Gastrocnemius medialis (tissue), 4 donors: ENCODE data around the gene RNASEH2A. TPM values are rescaled to one million over a fixed set of nuclear protein-coding genes. Genes with fewer than 3 reads are reported as not detected.

Experiments used
- ATAC-seq, 2 donors: fragments of 150-250 bp; one replicate each; pipeline ENCODE4 v1.9.1; 2016
- DNase-seq, 2 donors: peaks; one replicate each; pipeline ENCODE4 v3.0.0-alpha.2; 2019
- H3K27ac ChIP-seq, 4 donors: fragments of 200-600 bp; sonication (generic); 1 replicate in 1 of 4; 2 replicates in 3 of 4; pipeline ENCODE4 v1.5.1; 2016 to 2018; ENCODE audit warnings: mild to moderate bottlenecking in 2 of 4, moderate library complexity in 1 of 4
- H3K27me3 ChIP-seq, 3 donors: fragments of 200-600 bp; sonication (generic) in 2 of 3; 1 replicate in 1 of 3; 2 replicates in 2 of 3; pipeline versions ENCODE4 v1.5.1 to v1.6.0; 2016 to 2019; ENCODE audit warnings: mild to moderate bottlenecking in 1 of 3, moderate library complexity in 1 of 3
- H3K36me3 ChIP-seq, 2 donors: fragments of 200-600 bp; sonication (generic) in 1 of 2; one replicate each; pipeline ENCODE4 v1.5.1; 2017 to 2018
- H3K4me1 ChIP-seq, 2 donors: fragments of 200-600 bp; sonication (generic) in 1 of 2; one replicate each; pipeline ENCODE4 v1.5.1; 2016 to 2017; ENCODE audit warnings: mild to moderate bottlenecking in 2 of 2
- H3K4me3 ChIP-seq, 4 donors: fragments of 200-600 bp; sonication (generic) in 3 of 4; 1 replicate in 1 of 4; 2 replicates in 3 of 4; pipeline ENCODE4 v1.5.1; 2016 to 2019; ENCODE audit warnings: mild to moderate bottlenecking in 2 of 4
- H3K9me3 ChIP-seq, 3 donors: fragments of 200-600 bp; sonication (generic) in 2 of 3; 1 replicate in 1 of 3; 2 replicates in 2 of 3; pipeline ENCODE4 v1.5.1; 2016 to 2019
- POLR2A ChIP-seq, 2 donors: fragments of 450-650 bp; IDR thresholded peaks; one replicate each; pipeline ENCODE4 v1.6.1; 2017; ENCODE audit warnings: antibody characterized with exemption in 2 of 2, mild to moderate bottlenecking in 2 of 2, moderate library complexity in 2 of 2
- in situ Hi-C, 4 donors: fragments of 200-750 bp; cut with MboI; loops; one replicate each; pipeline versions ENCODE4 v1.15.0 to v1.8.0; 2017; ENCODE audit warnings: low sequenced_read_pairs in 4 of 4
- intact Hi-C: fragments of 100-400 bp; cut with DNase I; formaldehyde crosslinking; loops from one replicate; pipeline ENCODE4 v1.15.1; 2023; ENCODE audit warnings: low total_unique reads
- total RNA-seq, 4 donors: library from RNA; depleted of rRNA; stranded (reverse); fragments of >200 nt; gene quantifications; one replicate each; pipeline versions ENCODE4 v1.1.0 to v1.2.3, GENCODE V29; 2016
- TF ChIP-seq, protein P1 (sequence below), 5 experiments: fragments of 450-650 bp in 3 of 5; fragments of 200-600 bp in 2 of 5; sonication (generic) in 2 of 5; IDR thresholded peaks in 4 of 5; conservative IDR thresholded peaks in 1 of 5; 1 replicate in 4 of 5; 2 replicates in 1 of 5; pipeline ENCODE4 v1.5.1; 2016 to 2019; ENCODE audit warnings: antibody characterized with exemption in 5 of 5, mild to moderate bottlenecking in 3 of 5, moderate library complexity in 3 of 5

Gene RNASEH2A
- total RNA-seq, 4 donors from 2014 or later: 1.0 to 3.9 (median 2.4) TPM

DNA sequence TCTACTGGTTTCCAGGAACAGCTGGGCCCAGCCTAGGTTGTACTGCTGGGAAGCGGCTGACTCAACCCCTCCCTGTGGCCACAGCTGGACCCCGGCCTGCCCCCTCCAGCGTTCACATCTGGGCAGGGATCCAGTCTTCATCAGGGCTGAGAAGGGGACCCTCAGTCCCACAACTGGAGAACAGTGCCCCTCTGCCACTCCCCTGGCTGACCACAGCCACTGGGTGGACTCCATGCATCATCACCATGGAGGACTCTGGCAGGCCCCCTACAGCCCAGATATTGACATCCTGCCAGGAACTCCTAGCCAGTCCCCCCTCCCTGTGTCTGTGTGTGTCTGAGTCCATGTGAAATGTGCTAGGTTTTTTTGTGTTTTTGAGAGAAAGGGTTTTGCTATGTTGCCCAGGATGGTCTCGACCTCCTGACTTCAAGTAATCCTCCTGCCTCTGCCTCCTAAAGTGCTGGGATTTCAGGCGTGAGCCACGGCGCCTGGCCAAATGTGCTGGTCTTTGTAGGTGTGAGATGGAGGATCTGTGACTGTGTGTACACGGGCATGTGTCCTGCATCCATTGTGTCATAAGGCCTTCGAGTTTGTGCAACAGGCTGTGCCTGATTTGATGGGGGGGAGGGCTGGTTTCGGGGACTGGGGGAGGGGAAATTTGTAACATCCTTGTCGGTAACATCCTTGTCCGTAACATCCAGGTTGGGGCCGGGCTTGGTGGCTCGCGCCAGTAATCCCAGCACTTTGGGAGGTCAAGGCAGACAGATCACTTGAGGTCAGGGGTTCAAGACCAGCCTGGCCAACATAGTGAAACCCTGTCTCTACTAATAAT is 27.0 kb upstream of the RNASEH2A start:
- Histone ChIP-seq H3K27me3 (no peaks in the 10 kb centered on the region), H3K36me3 (no peaks in the 10 kb centered on the region), H3K4me1 (peaks cover 35 to 56% of the 10 kb centered on the region in 2 donors), H3K4me3 (peak overlapping the region in 2 of 4 donors; percentile 58 to 65), H3K9me3 (no peaks in the 10 kb centered on the region), H3K27ac (peak overlapping the region; percentile 87 to 94 (median 92))
- peak in 1 of 2 donors; percentile 50 for DNase-seq
- in situ Hi-C loops: no loop called here
- TF ChIP-seq POLR2A (IDR thresholded peaks at IDR 0.05): peak in 1 of 2 donors; percentile 8
- TF ChIP-seq, protein P1, sequence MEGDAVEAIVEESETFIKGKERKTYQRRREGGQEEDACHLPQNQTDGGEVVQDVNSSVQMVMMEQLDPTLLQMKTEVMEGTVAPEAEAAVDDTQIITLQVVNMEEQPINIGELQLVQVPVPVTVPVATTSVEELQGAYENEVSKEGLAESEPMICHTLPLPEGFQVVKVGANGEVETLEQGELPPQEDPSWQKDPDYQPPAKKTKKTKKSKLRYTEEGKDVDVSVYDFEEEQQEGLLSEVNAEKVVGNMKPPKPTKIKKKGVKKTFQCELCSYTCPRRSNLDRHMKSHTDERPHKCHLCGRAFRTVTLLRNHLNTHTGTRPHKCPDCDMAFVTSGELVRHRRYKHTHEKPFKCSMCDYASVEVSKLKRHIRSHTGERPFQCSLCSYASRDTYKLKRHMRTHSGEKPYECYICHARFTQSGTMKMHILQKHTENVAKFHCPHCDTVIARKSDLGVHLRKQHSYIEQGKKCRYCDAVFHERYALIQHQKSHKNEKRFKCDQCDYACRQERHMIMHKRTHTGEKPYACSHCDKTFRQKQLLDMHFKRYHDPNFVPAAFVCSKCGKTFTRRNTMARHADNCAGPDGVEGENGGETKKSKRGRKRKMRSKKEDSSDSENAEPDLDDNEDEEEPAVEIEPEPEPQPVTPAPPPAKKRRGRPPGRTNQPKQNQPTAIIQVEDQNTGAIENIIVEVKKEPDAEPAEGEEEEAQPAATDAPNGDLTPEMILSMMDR (IDR thresholded peaks at IDR 0.05 in 4 of 5, conservative IDR thresholded peaks at IDR 0.05 in 1 of 5): no peak
- intact Hi-C loops: loop anchor here (10.0 kb wide), 1 partner anchor 1785 kb away; no protein-coding TSS in a partner anchor
- ATAC-seq: no peak

DNA sequence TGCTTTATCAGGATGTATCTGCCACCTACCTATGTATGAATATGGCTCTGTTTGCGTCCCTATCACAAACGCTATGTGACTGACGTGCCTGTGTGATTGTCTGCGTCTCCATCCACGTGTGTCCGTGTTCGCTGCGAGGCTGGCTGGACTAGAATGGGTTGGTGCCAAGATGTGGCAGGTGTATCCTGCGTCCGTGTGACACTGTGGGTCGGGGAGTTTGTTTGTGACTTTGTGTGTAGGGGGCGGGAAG is 24.3 kb upstream of the RNASEH2A start:
- Histone ChIP-seq H3K9me3 (no peaks in the 10 kb centered on the region), H3K36me3 (no peaks in the 10 kb centered on the region), H3K4me3 (peak overlapping the region; percentile 52 to 65 (median 56)), H3K4me1 (peaks cover 41 to 61% of the 10 kb centered on the region in 2 donors), H3K27me3 (no peaks in the 10 kb centered on the region), H3K27ac (peak overlapping the region; percentile 99 to 100 (median 100))
- intact Hi-C loops (no loop called here), in situ Hi-C loops (no loop called here)
- peak in 1 of 2 donors; percentile 47 for TF ChIP-seq POLR2A (IDR thresholded peaks at IDR 0.05)
- TF ChIP-seq, protein P1 (IDR thresholded peaks at IDR 0.05 in 4 of 5, conservative IDR thresholded peaks at IDR 0.05 in 1 of 5): no peak
- DNase-seq: no peak
- ATAC-seq: peak; percentile 11 to 33

DNA sequence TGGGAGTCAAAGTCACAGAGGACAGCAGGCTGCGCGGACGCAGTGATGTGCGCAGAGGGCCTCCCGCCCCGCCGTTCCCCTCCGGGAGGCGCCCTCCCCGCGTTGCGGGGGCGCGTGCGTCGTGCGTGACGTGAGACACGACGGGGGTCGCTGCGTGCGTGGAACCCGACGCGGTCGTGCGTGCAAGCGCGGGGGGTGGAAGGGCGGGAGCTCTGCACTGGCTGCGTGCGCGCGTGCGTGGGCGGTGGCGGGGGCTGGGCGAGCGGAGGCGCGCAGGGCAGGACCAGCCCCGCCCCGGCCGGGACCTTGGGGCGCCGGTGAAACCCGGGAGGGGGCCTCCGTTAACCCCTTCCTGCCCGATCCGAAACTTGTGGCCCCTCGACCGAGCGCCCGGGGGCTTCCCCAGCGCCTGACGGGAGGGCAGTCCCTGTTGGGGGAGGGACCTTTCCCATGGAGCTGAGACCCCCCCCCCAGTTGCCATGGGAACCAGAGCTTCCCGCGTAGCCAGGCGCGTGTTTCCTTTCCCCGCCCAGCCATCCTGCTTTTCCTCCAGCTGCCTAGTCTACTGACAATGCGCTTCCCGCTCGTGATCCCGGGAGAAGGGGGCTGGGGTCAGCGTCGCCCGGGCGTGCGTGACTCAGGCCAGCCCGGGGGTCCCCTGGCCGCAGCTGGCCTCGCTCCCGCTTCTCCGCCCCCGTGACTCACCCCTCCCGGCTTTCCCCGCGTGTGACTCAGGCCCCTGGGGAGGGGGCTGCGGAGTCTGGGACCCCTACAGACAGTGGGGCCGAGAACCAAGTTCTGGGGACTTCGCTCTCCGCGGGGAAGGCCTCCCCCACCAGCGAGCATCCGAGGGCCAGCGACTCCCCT is 23.7 kb upstream of the RNASEH2A start:
- peak; percentile 60 to 74 for DNase-seq
- intact Hi-C loops (no loop called here), in situ Hi-C loops (no loop called here)
- peak overlapping the region; percentile 99 to 100 (median 100) for H3K27ac ChIP-seq
- peaks cover 37 to 61% of the 10 kb centered on the region in 2 donors for H3K4me1 ChIP-seq
- H3K9me3 ChIP-seq: no peaks in the 10 kb centered on the region
- no peaks in the 10 kb centered on the region for H3K36me3 ChIP-seq
- TF ChIP-seq POLR2A (IDR thresholded peaks at IDR 0.05): peak; percentile 29 to 32
- TF ChIP-seq, protein P1 (IDR thresholded peaks at IDR 0.05 in 4 of 5, conservative IDR thresholded peaks at IDR 0.05 in 1 of 5): no peak
- peak overlapping the region; percentile 52 to 65 (median 56) for H3K4me3 ChIP-seq
- H3K27me3 ChIP-seq: no peaks in the 10 kb centered on the region
- ATAC-seq: peak; percentile 16 to 34

DNA sequence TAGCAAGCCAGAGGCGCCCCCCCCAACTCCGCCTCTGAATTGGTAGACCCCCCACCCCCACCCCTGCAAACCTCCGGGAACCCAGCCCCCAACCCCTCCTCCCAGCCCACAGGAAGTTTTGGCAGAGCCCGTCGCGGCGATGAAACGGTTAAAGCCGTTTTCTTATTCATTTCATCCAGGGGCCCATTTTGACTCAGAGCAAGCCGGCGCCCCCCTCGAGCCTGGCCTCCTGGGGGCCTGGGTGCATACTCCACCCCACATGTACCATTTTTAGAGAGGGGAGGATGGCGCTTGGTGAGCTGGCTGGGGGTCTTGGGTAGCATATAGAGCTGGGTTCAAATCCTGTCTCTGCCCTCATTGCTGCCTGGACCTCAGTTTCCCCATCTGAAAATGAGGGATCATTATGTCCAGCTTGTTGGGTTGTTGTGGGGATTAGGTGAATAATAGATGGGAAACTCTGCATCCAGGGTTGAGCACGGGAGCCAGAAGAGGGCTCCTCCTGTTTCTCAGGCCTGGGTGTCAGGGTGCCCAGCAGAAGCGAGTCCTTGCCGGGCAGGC is 23.0 kb upstream of the RNASEH2A start:
- Histone ChIP-seq H3K27me3 (no peaks in the 10 kb centered on the region), H3K4me3 (peak overlapping the region; percentile 52 to 65 (median 56)), H3K4me1 (peaks cover 43 to 61% of the 10 kb centered on the region in 2 donors), H3K9me3 (no peaks in the 10 kb centered on the region), H3K27ac (peak overlapping the region; percentile 99 to 100 (median 100)), H3K36me3 (no peaks in the 10 kb centered on the region)
- in situ Hi-C loops (no loop called here), intact Hi-C loops (no loop called here)
- no peak for TF ChIP-seq POLR2A (IDR thresholded peaks at IDR 0.05)
- TF ChIP-seq, protein P1 (IDR thresholded peaks at IDR 0.05 in 4 of 5, conservative IDR thresholded peaks at IDR 0.05 in 1 of 5): no peak
- no peak for ATAC-seq
- DNase-seq: no peak
